BLaER1 treated with 17β-estradiol and CSF1 and Interleukin-3, amounts not matched to agents 10 nM and 100 nM (cell line): ENCODE data around the gene HEATR1.

ENCODE experiments used
- H3K27ac ChIP-seq, 11 experiments: shearing (Covaris generic); formaldehyde crosslinking; 2 replicates each; pipeline ENCODE4 v1.8.1; 2022
- H3K27me3 ChIP-seq, 11 experiments: shearing (Covaris generic); formaldehyde crosslinking; 2 replicates each; pipeline ENCODE4 v1.8.1; 2022
- H3K36me3 ChIP-seq, 11 experiments: shearing (Covaris generic); formaldehyde crosslinking; 2 replicates each; pipeline ENCODE4 v1.8.1; 2022
- H3K4me1 ChIP-seq, 10 experiments: shearing (Covaris generic); formaldehyde crosslinking; 2 replicates each; pipeline ENCODE4 v1.8.1; 2022
- H3K4me2 ChIP-seq, 11 experiments: shearing (Covaris generic); formaldehyde crosslinking; 2 replicates each; pipeline ENCODE4 v1.8.1; 2022
- H3K4me3 ChIP-seq, 10 experiments: shearing (Covaris generic); formaldehyde crosslinking; 2 replicates each; pipeline ENCODE4 v1.8.1; 2022
- H3K9ac ChIP-seq, 11 experiments: shearing (Covaris generic); formaldehyde crosslinking; 2 replicates each; pipeline ENCODE4 v1.8.1; 2022
- H3K9me3 ChIP-seq, 11 experiments: shearing (Covaris generic); formaldehyde crosslinking; replicated peaks in 1 of 11; 2 replicates each; pipeline ENCODE4 v1.8.1; 2022
- H4K20me1 ChIP-seq, 11 experiments: shearing (Covaris generic); formaldehyde crosslinking; 2 replicates each; pipeline ENCODE4 v1.8.1; 2022
- Cebpa-rat ChIP-seq, 11 experiments: shearing (Covaris generic); IDR thresholded peaks; 2 replicates each; pipeline ENCODE4 v1.8.1; 2022

The HEATR1 gene

DNA sequence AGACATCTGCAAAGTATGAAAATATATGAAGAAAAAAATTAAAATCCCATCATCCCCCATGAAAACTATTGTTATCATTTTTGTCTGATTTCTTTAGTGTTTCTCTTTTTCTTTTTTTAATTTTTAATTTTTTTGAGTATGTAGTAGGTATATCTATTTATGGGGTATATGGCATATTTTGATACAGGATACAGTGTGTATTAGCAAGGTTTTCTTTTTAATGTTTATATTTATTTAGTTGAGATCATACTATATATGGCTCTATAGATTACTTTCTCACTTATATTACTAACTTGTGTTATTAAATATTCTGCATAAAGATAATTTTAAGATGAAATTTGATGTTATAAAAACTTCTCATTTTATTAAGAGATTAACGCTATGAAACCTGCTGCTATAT is 69.1 kb downstream of the HEATR1 start:
- H3K4me3 ChIP-seq, result no peak overlapping the region
- H3K4me1 ChIP-seq, result peaks cover 17 to 29% (median 18%) of the 10 kb centered on the region in 10 experiments
- H3K27me3 ChIP-seq, result no peaks in the 10 kb centered on the region
- H3K9me3 ChIP-seq, result no peaks in the 10 kb centered on the region
- no peak overlapping the region for H3K27ac ChIP-seq
- H4K20me1 ChIP-seq, result peaks cover 0 to 97% (median 37%) of the 10 kb centered on the region in 11 experiments; a peak in 20 of 22 replicates
- H3K36me3 ChIP-seq, result peaks cover 51 to 93% (median 63%) of the 10 kb centered on the region in 11 experiments
- H3K9ac ChIP-seq, result no peak overlapping the region
- TF ChIP-seq Cebpa-rat (IDR thresholded peaks at IDR 0.05), result no peak
- no peak overlapping the region for H3K4me2 ChIP-seq

DNA sequence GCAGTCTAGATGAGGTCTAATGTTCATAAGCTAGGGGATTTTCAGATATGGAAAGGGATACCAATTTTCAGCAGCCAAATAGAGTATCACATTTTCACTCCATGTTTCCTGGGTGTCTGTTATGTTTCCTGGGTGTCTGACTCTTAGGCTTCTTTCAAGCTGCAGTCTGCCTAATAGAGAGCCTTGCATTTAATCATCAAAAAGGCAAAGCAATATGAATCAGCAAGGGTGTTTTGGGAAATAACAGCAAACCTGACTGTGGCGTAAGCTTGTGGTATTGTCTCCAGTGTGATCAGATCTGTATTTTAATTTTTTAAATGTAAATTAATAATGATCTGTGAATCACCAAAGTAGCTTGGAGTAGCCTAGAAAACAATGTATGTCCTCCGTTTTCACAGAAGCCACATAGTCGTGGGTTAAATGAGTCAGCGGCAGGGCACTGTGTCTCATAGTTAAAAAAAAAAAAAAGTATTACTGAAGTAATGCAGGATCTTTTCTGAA is 70.1 kb downstream of the HEATR1 start:
- Histone ChIP-seq H3K4me3 (no peak overlapping the region), H3K27ac (no peak overlapping the region), H3K36me3 (peaks cover 41 to 93% (median 53%) of the 10 kb centered on the region in 11 experiments), H4K20me1 (peaks cover 0 to 98% (median 28%) of the 10 kb centered on the region in 11 experiments; a peak in 20 of 22 replicates), H3K27me3 (no peaks in the 10 kb centered on the region), H3K9me3 (no peaks in the 10 kb centered on the region), H3K4me1 (peaks cover 17 to 31% (median 23%) of the 10 kb centered on the region in 10 experiments), H3K4me2 (no peak overlapping the region), H3K9ac (no peak overlapping the region; a peak in 1 of 22 replicates)
- TF ChIP-seq Cebpa-rat (IDR thresholded peaks at IDR 0.05), result no peak

DNA sequence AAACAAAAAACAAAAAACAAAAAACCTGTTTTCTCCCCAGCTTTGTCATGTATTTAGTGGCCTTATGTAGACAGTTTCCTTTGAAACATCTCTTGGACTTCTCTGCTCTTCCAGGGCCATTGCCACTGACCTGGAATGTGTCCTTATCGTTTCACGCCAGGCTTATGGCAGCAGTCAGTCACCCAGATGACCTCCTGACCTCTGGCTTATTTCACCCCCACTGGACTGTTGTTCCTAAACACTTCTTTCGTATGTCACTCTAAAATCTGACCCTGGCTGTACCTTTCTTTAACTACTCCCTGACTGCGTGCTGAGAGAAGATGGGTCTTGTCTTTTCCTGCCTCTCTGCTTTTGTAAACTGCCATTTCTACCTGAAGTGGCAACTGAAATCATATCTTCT is 71.5 kb downstream of the HEATR1 start:
- no peak for TF ChIP-seq Cebpa-rat (IDR thresholded peaks at IDR 0.05)
- Histone ChIP-seq H3K4me1 (peaks cover 17 to 31% (median 23%) of the 10 kb centered on the region in 10 experiments), H3K4me3 (no peak overlapping the region), H3K27ac (no peak overlapping the region), H3K36me3 (peaks cover 29 to 93% (median 49%) of the 10 kb centered on the region in 11 experiments), H3K27me3 (no peaks in the 10 kb centered on the region), H3K9ac (no peak overlapping the region), H3K9me3 (no peaks in the 10 kb centered on the region), H3K4me2 (no peak overlapping the region), H4K20me1 (peaks cover 0 to 93% (median 28%) of the 10 kb centered on the region in 11 experiments; a peak in 19 of 22 replicates)

DNA sequence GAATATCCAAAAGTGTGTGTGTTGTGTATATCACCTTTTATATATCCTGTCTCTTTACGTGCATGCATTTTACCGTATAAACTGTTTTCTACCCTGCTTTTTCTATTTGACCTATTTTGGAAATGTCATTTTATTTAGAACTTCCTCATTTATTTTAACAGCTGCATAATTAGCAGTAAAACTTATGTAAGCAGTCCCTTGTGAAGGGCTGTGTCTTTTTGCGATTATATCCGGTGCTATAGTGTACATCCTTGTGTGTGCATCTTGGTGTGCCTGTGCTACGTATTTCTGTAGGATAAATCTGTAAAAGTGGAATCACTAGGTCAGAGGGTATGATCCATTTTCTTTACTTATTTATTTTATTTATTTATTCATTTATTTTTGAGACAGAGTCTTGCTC is 73.4 kb downstream of the HEATR1 start:
- peaks cover 31 to 93% (median 53%) of the 10 kb centered on the region in 11 experiments for H3K36me3 ChIP-seq
- H3K9ac ChIP-seq, result peak overlapping the region in 1 of 11 experiments; percentile 32; a peak in 1 of 22 replicates
- H3K4me2 ChIP-seq, result peak overlapping the region; percentile 17 to 52 (median 30); a peak in 14 of 22 replicates
- no peaks in the 10 kb centered on the region for H3K9me3 ChIP-seq
- peaks cover 24 to 44% (median 34%) of the 10 kb centered on the region in 10 experiments for H3K4me1 ChIP-seq
- peaks cover 0 to 94% (median 20%) of the 10 kb centered on the region in 11 experiments; a peak in 18 of 22 replicates for H4K20me1 ChIP-seq
- no peak overlapping the region for H3K4me3 ChIP-seq
- H3K27me3 ChIP-seq, result no peaks in the 10 kb centered on the region
- peak overlapping the region in 2 of 11 experiments; percentile 9 to 30; a peak in 1 of 22 replicates for H3K27ac ChIP-seq
- no peak for TF ChIP-seq Cebpa-rat (IDR thresholded peaks at IDR 0.05)

DNA sequence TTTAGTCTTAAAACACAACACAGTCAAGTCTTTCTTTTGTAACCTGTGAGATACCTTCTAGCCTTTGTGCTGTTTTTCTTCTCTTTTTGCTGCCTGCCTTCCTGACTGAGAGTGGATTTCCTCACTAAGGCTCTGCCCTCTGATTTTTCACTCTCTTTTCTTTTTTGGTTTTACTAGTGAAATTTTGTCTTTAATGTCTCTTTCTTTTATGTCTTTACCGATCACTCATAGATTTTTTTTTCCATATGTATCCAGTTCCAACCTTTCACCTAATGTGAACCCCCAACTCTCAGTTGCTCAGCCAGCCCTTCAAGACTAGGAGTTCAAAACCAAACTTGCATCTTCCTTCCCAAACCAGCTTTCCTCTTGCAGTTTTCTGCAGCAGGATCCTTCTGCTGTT is 74.0 kb downstream of the HEATR1 start:
- H3K36me3 ChIP-seq, result peaks cover 33 to 91% (median 52%) of the 10 kb centered on the region in 11 experiments
- peaks cover 31 to 50% (median 40%) of the 10 kb centered on the region in 10 experiments for H3K4me1 ChIP-seq
- peak overlapping the region in 1 of 11 experiments; percentile 32; a peak in 1 of 22 replicates for H3K9ac ChIP-seq
- peak overlapping the region in 8 of 11 experiments; percentile 17 to 52 (median 24); a peak in 11 of 22 replicates for H3K4me2 ChIP-seq
- H3K27ac ChIP-seq, result peak overlapping the region in 2 of 11 experiments; percentile 9 to 30; a peak in 2 of 22 replicates
- H4K20me1 ChIP-seq, result peaks cover 0 to 94% (median 14%) of the 10 kb centered on the region in 11 experiments; a peak in 10 of 22 replicates
- H3K27me3 ChIP-seq, result no peaks in the 10 kb centered on the region
- TF ChIP-seq Cebpa-rat (IDR thresholded peaks at IDR 0.05), result no peak
- no peaks in the 10 kb centered on the region for H3K9me3 ChIP-seq
- no peak overlapping the region for H3K4me3 ChIP-seq

DNA sequence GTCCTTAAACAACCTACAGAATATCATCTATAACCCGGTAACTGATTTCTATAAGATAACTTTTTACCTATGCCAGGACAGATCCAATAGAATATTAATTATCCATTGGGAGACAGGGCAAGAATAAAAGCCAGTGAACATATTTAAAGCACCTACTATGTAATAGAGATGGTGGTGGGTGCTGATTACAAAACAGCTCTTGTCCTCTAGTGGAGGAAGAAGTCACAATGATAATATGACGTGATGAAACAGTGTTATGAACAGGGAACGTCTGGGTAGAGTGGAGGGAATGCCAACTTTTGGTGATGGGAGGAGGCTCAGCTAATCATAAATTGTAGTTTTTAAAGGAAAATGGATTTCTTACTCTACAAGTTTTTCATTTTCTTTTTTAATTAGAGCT is 78.2 kb downstream of the HEATR1 start:
- peak overlapping the region; percentile 6 to 98 (median 93); a peak in 16 of 22 replicates for H3K4me2 ChIP-seq

DNA sequence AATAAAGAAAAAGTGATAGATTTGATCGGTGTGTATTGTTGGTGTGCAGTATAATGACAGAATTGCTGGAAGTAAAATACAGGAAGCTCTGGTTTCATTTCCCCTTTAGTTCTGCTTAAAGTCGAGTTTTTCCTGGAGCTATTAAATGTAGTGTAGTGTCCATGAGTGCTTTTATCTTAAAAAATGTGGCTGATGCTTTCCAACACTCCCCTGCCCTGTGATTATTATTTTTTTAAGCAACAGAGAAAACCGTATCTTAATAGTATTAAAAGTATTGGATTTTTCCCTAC is 79.5 kb downstream of the HEATR1 start:
- H3K9ac ChIP-seq, result peak overlapping the region; percentile 88 to 100 (median 93); a peak in 21 of 22 replicates
- peak overlapping the region; percentile 92 to 99 (median 95); a peak in 21 of 22 replicates for H3K27ac ChIP-seq
- H4K20me1 ChIP-seq, result peaks cover 0 to 43% (median 0%) of the 10 kb centered on the region in 11 experiments; a peak in 5 of 22 replicates
- peak overlapping the region; percentile 82 to 98 (median 93) for H3K4me2 ChIP-seq
- peaks cover 20 to 44% (median 34%) of the 10 kb centered on the region in 11 experiments for H3K36me3 ChIP-seq
- no peaks in the 10 kb centered on the region for H3K27me3 ChIP-seq
- TF ChIP-seq Cebpa-rat (IDR thresholded peaks at IDR 0.05), result no peak
- peak overlapping the region; percentile 79 to 100 (median 92) for H3K4me3 ChIP-seq
- H3K9me3 ChIP-seq, result no peaks in the 10 kb centered on the region
- H3K4me1 ChIP-seq, result peaks cover 19 to 36% (median 29%) of the 10 kb centered on the region in 10 experiments

More for the DNA sequence above, 78.2 kb downstream of the HEATR1 start:
- TF ChIP-seq Cebpa-rat (IDR thresholded peaks at IDR 0.05), result no peak
- peaks cover 29 to 45% (median 41%) of the 10 kb centered on the region in 10 experiments for H3K4me1 ChIP-seq
- no peak overlapping the region; a peak in 1 of 22 replicates for H3K9ac ChIP-seq
- peaks cover 20 to 56% (median 34%) of the 10 kb centered on the region in 11 experiments for H3K36me3 ChIP-seq
- peak overlapping the region in 6 of 11 experiments; percentile 92 to 98 (median 94); a peak in 9 of 22 replicates for H3K27ac ChIP-seq
- H3K4me3 ChIP-seq, result no peak overlapping the region
- no peaks in the 10 kb centered on the region for H3K27me3 ChIP-seq
- peaks cover 0 to 56% (median 0%) of the 10 kb centered on the region in 11 experiments; a peak in 5 of 22 replicates for H4K20me1 ChIP-seq
- no peaks in the 10 kb centered on the region for H3K9me3 ChIP-seq

DNA sequence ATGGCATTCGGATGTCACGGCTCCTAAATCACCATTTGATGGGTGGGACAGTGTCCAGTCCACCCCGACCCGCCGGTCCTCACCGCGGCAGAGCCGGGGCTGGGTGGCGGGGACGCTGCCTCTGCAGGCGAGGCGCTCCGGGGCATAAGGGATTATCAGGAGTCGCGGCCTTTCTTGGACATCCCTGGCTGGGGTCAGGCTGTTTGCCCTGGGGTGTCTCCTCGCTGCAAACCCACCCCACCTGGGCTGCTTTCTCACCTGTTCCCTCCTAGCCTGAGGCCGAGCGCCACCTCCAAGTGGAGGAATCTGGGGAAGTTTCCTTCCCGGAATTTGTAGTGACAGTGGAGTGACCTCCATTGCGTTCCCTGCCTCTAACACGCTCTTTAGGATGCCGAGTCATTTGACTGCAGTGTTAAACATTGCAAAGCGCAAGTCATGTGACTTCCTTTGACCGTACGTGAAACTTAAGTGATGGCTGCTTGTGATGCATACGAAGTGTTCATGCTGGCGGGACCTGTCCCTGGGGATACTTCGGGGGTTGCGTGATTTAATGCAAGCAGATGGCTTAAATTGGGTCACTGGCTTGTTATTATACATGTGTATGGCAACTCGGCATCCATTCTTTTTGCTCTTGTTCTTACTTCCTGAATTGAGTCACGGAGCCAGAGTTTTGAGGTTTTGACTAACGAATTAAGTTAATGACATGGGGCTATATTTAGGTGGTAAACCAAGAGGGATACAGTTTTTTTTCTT is 80.0 kb downstream of the HEATR1 start:
- Histone ChIP-seq H3K27ac (peak overlapping the region; percentile 92 to 99 (median 95)), H3K9ac (peak overlapping the region; percentile 88 to 100 (median 93)), H3K4me2 (peak overlapping the region; percentile 82 to 98 (median 93)), H3K4me1 (peaks cover 19 to 39% (median 30%) of the 10 kb centered on the region in 10 experiments), H3K9me3 (no peaks in the 10 kb centered on the region), H3K27me3 (no peaks in the 10 kb centered on the region), H3K36me3 (peaks cover 20 to 38% (median 33%) of the 10 kb centered on the region in 11 experiments), H3K4me3 (peak overlapping the region; percentile 79 to 100 (median 92)), H4K20me1 (peaks cover 0 to 38% (median 0%) of the 10 kb centered on the region in 11 experiments; a peak in 5 of 22 replicates)
- peak in 6 of 11 experiments; percentile 14 to 96 (median 86); a peak in 11 of 22 replicates for TF ChIP-seq Cebpa-rat (IDR thresholded peaks at IDR 0.05)
